GM21529 (cell line): ENCODE data around the gene MYT1.

Source experiments
- ATAC-seq: cut with Tn5 transposase; IDR thresholded peaks from one replicate; pipeline ENCODE4 v1.9.1; 2021; ENCODE audit not compliant: unreplicated experiment

The MYT1 gene

DNA sequence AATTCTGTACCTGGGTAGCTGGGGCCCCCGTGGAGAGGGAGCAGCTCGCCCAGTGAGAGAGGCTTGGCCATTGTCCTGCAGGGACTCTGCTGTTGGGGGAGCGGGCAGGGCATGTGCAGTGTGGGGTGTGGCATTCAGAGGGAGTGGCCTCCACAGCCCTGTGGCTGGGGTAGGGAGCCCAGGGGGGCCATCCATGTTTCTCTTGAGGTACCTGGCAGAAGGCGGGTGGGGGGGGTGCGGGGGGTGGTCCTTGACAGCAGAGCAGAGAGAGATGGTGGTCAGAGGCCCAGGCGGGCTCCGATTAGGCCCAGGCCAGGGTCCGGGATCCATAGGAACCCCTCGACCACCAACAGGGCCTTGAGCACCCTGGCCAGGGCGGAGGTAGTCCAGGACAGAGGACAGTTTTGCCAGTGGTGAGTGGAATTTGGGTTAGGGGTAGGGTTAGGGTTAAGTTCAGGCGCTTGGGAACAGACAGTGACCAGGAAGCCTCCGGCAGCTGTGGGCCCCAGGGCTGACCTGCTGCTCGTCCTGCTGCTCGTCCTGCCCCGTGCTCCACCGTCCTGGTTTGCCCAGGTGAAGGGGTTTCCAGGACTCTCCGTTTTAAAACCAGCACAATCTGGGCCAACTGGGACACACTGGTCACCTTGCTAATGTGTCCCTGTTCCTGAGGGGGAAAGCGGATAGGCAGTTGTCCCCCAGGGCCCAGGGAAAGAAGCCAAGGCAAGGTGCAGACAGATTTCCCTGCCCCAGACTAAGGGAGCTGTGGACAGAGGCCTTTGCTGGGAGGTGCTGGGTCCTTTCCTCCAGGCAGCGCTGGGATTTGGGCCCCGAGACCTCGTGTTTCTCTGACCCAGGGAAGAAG lies 24.8 kb upstream of the MYT1 start:
- ATAC-seq = no peak

DNA sequence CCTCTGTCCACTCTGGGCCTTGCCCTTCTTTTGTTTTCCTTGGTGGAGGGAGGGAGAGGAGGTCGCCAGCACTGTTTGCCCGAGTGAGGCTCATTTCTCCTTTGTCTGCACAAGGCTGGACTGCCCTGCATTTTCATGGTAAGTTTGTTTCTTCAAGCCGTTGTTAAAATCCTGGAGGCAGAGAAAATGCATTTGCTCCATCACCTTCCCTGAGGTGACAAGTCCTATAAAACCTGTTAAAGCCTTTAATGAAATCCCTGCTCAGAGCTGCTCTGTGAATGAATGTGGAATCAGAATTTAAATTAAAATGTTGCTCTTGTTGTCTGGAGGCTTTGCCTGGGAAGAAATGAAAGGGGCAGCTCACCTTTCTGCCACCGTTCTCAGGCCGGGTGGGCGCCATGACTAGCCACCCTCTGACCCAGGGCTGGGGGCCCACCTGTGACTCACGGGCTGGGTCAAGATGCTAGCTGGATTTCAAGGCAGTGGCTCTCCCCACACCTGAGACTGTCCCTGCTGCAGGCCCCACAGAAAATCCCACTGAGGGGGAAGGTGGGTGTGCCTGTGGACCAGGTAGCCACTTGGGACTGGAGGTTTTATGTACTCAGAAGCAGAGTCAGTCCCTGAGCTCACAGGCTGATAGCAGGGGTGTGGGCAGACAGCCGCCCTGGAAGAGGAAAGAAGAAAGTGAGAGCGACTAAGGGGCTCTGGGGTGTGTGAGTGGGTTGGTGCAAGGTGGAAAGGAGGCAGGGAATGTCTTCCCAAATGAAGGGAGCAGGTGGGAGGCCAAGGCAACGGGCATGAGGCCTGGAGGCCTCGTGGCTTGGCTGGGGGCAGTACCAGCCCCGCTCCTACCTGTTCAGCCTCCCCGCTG lies 24.0 kb upstream of the MYT1 start:
- ATAC-seq = no peak

DNA sequence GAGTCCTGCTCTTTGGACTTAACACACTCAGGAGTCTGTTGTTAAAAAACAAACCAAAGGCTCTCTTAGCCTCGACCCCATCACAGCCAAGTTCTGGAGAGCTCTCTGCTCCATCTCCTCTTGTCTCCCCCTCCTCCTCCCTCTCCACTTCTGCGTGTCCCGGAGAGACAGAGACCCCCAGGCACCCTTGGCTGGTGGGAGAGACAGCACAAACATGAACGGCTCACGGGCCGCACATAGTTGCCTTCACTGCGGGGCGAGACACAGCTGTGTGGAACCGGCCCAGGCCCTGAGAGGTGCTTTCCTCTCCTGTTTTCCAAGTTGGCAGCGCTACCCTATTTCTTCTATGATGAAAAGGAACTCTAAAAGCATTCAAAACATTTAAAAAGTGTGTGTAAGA lies 23.3 kb upstream of the MYT1 start:
- no peak for ATAC-seq

DNA sequence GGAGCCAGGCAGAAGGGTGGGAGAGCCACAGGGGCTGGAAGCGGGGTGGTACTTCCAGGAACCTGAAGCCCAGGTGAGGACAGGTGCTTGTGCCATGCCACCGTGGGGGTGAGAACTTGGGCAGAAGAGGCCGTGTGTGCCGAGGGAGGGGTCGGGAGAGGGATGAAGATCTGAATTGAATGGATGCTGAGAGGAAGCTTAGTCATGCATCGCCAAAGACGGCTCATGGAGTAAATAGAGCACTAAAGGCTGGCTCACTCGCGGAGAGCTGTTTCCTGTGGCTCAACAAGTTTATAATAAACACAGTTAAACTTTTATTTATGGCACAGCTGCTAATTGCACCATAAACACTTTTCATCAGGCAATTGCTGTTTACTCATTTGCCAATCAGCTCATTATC lies 21.7 kb upstream of the MYT1 start:
- no peak for ATAC-seq

DNA sequence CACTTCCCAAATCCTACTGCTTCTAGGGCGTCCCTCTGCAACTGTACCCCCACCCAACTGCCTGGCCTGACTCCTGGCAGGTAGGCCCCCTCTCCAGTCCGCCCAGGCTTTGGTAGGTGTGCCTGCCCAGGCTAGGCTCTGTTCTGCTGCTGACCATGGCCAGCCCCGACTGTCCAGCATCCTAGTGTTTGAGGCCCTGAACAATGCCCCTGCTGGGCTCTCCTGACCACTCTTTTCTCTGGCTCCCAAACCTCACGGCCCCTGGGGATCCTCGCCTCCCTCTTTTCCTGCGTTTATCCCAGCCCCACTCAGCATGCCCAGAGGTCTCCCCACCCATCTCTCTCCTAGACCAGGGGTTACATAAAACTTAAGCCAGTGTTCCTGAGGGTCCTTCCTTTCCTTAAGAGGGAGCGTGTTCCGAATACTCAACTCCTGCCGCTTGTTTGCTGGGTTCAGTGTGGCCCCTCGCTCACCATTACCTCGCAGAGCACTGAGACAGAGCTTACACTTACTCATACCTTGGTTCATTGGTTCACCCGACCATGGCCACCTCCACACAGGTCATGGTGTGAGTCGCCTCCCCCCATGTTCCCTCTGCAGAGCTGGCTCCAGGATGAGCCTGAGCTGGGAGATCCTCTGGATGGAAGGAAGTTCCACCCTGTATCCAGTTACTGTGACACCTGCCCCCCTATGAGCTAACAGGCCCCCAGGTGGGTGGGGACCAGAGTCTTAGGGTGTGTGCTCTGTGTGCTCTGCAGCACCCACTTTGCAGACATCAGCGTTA lies 21.0 kb upstream of the MYT1 start:
- ATAC-seq = no peak

DNA sequence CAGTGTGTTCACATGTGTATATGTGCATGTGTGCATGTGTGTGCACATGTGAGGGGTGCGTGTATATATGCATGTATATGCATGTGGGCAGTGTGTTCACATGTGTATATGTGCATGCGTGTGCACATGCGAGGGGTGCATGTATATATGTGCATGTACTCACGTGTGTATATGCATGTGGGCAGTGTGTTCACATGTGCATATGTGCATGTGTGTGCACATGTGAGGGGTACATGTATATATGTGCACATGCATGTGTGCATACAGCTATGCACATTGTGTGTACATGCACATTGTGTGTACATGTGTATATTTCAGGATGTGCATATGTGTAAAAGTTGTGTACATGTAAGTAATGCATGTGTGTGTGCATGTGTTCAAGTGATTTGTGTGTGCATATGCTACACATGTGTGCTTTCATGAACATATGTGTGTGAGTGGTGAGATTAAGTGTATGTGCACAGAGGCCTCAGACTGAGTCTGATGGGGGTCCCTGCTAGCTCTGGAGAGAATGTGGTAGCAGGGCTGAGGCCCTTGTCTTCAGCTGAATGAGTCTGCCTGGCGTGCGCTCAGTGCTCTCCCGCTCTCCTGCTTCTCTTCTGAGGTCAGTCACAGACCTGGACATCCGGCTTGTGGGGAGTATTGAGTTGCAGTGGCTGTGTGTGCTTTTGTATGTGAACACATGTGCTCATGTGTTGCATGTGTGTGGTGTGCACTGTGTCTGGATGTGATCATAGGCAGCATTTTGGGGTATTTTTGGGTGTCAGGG lies 19.9 kb upstream of the MYT1 start:
- no peak for ATAC-seq

DNA sequence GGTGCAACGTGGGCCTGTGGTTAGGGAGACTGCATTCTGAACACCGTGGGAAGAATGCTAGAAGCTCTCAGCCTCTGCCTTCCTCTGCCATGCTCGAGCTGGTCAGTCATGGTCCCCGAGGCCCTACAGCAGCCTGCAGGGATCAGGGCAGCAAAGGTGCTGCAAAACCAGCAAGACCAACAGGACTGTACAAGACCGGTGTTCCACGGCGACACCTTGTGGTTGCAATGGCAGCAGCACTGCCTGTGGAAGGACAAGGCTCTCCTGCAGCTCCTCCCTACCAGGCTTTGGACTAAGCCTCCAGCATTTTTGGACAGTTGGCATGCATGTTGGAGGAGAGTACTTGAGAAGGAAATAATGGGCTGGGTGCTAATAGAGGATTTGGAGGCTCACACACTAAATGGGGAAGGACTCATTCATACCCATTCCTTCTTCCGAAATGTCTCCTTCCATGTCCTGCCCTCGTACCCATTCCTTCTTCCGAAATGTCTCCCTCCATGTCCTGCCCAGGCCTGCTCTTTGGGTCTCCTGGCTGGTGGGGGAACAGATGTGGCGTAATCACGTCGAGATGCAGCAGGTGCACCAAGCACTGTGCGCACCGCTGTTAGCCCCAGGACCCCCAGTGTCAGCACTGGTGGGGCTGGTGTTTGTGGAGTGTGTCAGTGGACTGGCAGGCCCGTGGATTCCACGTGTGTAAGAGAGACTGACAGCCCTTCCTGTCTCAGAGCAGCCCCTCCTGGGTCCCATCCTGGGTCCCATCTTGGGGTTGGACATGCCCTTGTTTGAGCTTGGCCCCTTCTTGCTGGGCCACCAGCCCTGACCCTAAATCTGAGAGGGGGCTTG lies 18.6 kb upstream of the MYT1 start:
- no peak for ATAC-seq

DNA sequence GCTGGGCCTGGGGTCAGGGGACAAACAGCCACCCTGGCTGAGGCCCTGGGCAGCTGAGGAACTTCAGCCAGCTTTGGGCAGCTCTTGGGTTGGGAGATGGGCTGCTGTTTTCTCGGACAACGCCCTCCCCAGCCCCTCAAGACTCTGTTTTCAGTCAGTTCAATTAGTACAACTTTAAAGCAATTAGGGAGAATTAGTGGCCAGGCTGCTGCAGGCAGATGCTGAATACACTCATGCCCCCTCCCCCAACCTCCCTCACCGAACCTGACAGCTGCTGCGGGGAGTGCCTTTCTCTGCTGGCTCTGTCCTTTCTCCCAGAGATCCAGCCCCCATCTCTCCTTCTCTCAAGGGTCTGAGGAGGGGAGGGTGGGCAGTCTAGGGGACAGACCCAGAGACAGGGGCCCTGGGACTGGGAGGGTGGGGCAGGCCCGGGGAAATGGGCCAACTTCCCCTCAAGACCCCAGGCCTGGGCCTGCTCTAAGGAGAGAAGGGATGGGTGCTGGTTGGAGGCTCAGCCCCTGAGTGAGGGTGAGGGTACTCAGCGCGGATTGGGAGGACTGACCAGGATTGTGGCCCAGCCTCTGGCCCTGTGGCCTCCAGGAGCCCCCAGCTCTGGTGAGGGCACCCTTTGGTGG lies 17.8 kb upstream of the MYT1 start:
- ATAC-seq = no peak

DNA sequence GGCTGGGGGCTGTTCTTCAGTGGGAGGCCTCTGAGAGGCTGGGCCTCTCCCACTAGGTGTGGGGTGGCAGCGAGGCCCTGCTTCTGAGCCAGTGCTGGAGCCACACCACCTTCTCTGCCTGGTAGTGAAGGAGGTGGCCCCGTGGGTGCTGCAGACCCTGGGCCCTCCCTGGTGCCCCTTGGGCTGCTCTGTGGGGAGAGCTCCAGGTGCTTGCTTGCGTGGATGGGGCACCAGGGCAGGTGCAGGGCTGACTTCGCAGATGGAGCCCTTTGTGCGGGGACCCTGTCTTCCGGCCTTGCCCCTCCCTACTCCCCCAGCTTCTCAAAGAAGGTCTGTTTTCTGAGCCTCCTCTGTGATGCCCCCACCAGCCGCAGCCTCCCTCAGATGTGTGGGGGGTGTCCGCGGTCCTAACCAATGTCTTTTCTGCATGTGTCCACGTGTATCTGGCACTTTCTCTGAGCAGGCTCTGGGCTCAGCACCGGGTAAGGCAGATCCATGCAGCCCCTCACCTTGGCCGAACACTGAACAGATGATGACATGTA lies 17.2 kb upstream of the MYT1 start:
- no peak for ATAC-seq

DNA sequence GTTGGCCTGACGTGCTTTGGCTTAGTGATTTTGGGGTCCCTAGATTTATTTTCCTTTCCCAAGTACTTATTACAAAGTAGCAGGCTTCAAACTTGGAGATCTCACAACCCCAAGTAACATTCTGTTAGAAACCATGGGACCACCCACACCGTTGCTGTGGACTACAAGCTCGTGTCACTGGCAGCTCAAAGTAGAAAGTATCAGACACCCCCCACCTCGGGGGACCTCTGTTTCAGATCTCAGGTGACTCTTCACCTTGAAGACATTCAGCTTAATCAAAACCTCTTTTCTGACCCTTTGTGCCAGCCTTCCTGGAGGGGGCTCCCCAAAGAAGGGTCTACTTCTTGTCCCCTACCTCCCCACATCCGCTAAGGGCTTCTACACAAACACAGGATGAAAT lies 15.7 kb upstream of the MYT1 start:
- no peak for ATAC-seq

DNA sequence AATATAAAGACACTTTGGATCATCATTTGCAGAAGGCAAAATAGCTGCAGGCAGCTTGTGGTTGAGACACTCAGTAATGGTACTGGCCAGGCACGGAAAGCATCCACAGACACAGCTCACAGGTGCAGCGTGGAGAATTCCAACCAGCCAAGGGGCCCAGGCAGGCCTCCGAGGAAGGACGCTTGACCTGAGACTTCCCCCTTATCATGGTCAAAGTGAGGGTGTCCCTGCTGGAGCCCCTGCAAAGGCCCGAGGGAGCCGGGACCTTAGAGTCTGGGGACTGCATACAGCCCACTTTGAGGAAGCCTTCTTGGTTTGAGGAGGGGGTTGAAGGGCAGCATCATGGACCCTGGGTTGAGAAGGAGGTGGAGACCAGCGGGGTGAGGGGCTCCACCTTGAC lies 15.1 kb upstream of the MYT1 start:
- no peak for ATAC-seq

DNA sequence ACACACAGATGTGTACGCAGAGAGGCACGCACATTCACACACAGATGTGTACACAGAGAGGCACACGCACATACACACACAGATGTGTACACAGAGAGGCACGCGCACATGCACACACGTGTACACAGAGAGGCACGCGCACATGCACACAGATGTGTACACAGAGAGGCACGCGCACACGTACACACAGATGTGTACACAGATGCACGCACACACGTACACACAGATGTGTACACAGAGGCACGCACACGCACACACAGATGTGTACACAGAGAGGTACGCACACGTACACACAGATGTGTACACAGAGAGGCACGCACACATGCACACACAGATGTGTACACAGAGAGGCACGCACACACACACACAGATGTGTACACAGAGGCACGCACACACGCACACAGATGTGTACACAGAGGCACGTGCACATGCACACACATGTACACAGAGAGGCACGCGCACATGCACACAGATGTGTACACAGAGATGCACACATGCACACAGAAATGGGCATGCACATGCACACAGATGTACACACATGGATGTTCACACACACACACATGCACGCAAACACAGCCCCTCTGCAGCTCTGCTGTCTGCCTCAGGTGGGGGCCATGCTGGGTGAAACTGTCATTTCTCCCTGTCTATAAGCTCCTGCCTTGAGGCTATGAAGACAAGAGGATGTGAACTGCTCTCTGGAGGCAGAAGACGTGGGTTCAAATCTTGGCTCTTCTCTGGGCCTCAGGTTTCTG lies 14.3 kb upstream of the MYT1 start:
- no peak for ATAC-seq

DNA sequence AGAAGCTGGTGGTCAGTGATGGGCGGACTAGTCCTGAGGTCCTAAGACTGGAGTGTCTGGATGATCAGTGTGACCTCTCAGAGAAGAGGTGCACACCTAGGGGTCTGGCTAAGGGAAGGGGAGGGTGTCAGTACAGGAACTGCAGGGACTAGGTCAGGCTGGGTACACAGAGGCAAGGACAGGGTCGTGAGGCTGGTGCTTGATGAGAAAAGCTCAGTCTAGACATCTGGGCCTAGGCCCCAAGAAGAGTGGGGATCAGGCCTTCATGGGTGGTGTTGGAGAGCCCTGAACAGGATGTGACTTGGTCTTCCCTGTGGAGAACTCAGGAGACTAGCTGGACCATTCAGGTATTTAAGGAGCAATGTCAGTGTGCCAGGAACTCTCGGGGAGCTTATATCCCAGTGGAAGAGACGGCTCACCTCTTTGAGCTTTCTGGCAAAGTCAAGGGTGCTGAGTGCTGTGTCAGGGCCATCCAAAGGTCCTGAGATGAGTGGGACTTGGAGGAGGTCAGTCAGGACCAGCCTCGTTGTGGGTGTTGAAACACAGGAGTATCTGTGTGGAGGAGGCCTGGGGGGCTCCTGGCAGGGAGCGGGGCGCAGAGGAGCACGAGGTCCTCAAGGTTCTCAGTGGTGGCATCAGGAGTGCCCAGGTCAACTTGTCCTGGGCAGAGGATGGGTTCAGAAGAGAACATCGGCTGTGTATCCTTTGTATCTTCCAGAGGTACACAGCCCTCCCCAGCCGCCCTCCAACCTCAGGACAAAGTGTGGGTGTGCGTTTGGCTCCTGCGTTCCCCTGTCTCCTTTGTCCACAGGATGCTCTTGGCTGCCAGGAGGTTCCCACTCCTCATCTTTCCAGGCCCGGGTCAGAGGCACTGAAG lies 13.3 kb upstream of the MYT1 start:
- no peak for ATAC-seq

DNA sequence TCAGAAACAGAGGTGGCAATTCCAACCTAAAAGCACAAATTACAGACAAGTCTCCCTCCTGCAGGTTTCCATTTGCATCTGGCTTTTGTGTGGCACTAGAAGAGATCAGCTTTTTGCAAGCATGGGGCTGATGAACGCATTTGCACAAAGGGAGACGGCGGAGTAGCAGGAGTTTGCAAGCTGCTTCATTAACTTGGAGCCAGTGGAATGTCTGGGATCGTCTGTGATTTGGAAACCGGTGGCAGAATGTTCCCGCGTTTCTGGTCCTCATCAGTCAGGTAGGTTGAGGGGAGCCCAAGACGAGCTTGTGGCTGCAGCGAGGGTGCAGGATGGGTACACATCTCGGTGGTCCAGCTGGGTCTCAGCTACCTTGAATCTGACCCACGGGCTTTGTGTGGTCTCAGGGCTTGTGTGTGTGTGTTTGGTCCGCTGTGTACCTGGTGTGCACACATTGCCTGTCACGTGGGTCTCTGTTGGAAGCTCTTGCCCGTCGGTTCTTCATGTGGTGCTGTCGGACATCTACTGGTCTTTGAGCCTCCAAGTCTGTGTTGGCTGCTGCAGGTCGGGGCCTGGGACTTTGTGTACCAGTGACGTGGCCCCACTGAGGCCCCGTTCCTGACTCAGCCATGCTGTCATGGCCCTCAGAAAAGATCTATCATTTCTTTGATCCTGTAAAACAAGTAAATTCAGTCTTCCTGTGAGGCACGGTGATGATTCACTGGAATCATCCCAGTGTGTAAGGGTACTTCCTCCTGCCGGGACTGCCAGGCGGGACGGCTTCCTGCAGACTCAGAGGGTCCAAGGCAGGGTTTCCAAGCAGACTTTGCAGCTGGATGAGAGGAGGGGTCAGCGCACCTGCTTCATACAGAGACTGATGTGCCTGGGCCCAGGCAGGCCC lies 12.4 kb upstream of the MYT1 start:
- no peak for ATAC-seq

DNA sequence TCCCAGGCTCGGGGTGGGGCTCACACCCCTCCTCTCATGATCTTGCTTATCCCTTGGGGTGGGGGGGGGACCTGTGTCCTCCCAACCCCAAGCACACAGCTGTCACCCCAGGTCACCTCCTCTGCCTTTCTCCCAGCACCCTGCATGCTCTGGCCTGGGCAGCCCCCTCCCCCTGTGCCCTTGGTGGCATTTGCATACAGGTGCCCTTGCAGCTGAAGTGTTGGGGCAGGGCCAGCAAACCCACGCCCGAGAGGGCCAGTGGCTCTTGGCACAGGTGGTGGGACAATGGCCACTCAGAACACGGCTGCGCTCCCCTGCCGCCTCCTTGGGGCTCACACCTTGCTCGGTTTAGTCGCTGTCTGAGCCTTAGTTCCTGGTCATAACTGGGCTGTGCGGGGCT lies 11.3 kb upstream of the MYT1 start:
- no peak for ATAC-seq

DNA sequence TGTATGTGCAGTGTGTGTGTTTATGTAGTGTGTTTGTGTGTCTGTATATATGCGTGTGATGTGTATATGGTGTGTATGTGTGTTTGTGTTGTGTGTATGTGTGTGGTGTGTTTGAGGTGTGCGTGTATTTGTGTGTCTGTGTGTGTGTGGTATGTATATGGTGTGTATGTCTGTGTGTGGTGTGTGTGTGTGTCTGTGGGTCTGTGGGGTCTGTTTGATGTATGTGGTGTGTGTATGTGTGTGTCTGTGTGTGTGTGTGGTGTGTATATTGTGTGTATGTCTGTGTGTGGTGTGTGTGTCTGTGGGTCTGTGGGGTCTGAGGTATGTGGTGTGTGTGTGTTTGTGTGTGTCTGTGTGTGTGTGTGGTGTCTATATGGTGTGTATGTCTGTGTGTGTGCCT lies 10.8 kb upstream of the MYT1 start:
- no peak for ATAC-seq
